ENCODE data around the gene BOLL.

DNA sequence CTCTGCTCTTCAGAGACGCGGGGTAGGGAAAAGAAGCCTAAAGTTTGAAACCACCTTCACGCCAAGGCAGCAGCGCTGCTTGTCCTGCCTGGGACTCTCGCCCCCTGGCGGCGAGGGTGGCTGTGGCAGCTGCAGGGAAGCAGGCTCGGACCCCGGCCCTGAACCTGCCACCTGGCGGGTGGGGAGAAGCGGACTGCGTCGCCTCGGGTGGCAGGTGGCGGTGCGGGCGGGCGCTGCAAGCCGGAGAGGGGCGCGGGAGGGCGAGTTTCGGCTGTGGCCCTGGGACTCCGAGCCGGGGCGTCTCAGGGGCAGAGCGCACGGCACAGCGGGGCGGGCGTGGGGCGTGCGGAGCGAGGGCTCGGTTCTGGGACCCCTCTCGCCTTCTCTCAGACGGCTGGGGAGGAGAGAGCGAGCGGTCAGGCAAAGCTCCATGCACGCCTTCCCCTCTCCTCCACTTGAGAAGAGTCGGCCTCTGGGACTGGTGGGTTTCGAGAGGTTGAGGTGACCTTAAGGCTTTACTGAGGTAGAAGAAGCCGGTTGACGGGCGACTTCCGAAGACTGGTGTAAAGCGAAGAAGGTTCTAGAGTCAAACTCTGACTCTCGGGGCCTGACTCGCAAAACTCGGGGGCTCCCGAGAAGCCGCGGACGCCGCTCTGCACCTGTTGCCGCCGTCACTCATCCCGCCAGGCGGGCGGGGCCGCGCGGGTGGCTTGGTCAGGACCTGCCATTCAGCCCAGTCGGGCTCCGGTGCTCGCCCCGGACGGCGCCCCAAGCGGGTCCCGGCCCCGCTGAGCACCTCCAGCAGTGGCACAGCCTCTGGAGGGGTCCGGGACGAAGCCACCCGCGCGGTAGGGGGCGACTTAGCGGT is 1.1 kb upstream of the BOLL start:
- TF ChIP-seq, protein P1, sequence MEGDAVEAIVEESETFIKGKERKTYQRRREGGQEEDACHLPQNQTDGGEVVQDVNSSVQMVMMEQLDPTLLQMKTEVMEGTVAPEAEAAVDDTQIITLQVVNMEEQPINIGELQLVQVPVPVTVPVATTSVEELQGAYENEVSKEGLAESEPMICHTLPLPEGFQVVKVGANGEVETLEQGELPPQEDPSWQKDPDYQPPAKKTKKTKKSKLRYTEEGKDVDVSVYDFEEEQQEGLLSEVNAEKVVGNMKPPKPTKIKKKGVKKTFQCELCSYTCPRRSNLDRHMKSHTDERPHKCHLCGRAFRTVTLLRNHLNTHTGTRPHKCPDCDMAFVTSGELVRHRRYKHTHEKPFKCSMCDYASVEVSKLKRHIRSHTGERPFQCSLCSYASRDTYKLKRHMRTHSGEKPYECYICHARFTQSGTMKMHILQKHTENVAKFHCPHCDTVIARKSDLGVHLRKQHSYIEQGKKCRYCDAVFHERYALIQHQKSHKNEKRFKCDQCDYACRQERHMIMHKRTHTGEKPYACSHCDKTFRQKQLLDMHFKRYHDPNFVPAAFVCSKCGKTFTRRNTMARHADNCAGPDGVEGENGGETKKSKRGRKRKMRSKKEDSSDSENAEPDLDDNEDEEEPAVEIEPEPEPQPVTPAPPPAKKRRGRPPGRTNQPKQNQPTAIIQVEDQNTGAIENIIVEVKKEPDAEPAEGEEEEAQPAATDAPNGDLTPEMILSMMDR (conservative IDR thresholded peaks at IDR 0.05 in 1 of 2, IDR thresholded peaks at IDR 0.05 in 1 of 2; ENCODE audit: low read depth in 1 of 2, low read length in 2 of 2): peak; percentile 33 to 56
- peak; percentile 41 for TF ChIP-seq EZH2 (IDR thresholded peaks at IDR 0.05; ENCODE audit: low read length, missing control alignments)

Data from fibroblast of lung (primary cell).